CD4-positive, alpha-beta memory T cell (primary cell): ENCODE data around the gene DNAJB12. TPM values are rescaled to one million over a fixed set of nuclear protein-coding genes. Genes with fewer than 3 reads are reported as not detected.
A peak's percentile ranks its signal among the peaks of the same experiment; 100 is the strongest.
"Not testable (repeated sequence)": the region's sequence is repeated elsewhere in the genome, so short reads cannot be mapped to it uniquely, and the experiment has no call there.

Source experiments
- CTCF ChIA-PET: fragments of 350-600 bp; sonication (Branson Sonifier 250); formaldehyde crosslinking; loops from one replicate; lab custom pipeline; 2021; ENCODE audit warnings: inconsistent platforms; ENCODE audit not compliant: partially characterized antibody; lab: Charles Lee
- POLR2A ChIA-PET: fragments of 350-600 bp; sonication (Branson Sonifier 250); formaldehyde crosslinking; loops from one replicate; lab custom pipeline; 2021; ENCODE audit not compliant: partially characterized antibody; lab: Charles Lee
- DNase-seq, 5 donors: peaks; one replicate each; pipeline versions ENCODE4 v3.0.0 to v3.0.0-alpha.2; 2020 to 2022; ENCODE audit warnings: mixed read lengths in 1 of 5
- H3K27ac ChIP-seq: one replicate; pipeline ENCODE4 v1.7.0; 2013; ENCODE audit warnings: low read depth, low read length
- H3K27me3 ChIP-seq: 2 replicates; pipeline ENCODE4 v1.7.0; 2013; ENCODE audit warnings: mild to moderate bottlenecking, low read length, moderate library complexity; ENCODE audit not compliant: insufficient read depth
- H3K36me3 ChIP-seq: 2 replicates; pipeline ENCODE4 v1.7.0; 2013; ENCODE audit warnings: mild to moderate bottlenecking, low read length, moderate library complexity; ENCODE audit not compliant: insufficient read depth
- H3K4me1 ChIP-seq: 2 replicates; pipeline ENCODE4 v1.7.0; 2013; ENCODE audit warnings: mild to moderate bottlenecking, low read length, moderate library complexity; ENCODE audit not compliant: insufficient read depth
- H3K4me3 ChIP-seq, 2 donors: one replicate each; pipeline ENCODE4 v1.7.0; 2013; ENCODE audit warnings: low read length in 2 of 2, mild to moderate bottlenecking in 1 of 2
- H3K9me3 ChIP-seq, 2 donors: one replicate each; pipeline ENCODE4 v1.7.0; 2013; ENCODE audit warnings: low read length in 2 of 2, control low read depth in 1 of 2; ENCODE audit not compliant: control insufficient read depth in 1 of 2
- H3K27ac Mint-ChIP-seq, 7 donors: one replicate each; pipeline ENCODE4 v1.8.0; 2020 to 2021; ENCODE audit warnings: mixed read lengths in 7 of 7, mild to moderate bottlenecking in 6 of 7, inconsistent platforms in 3 of 7, moderate library complexity in 3 of 7
- H3K27me3 Mint-ChIP-seq, 2 donors: one replicate each; pipeline ENCODE4 v1.8.0; 2020 to 2021; ENCODE audit warnings: mixed read lengths in 2 of 2
- H3K36me3 Mint-ChIP-seq, 2 donors: one replicate each; pipeline ENCODE4 v1.8.0; 2020 to 2021; ENCODE audit warnings: mixed read lengths in 2 of 2, inconsistent platforms in 1 of 2, mild to moderate bottlenecking in 1 of 2
- H3K4me1 Mint-ChIP-seq, 4 donors: one replicate each; pipeline ENCODE4 v1.8.0; 2020 to 2021; ENCODE audit warnings: mixed read lengths in 4 of 4, mild to moderate bottlenecking in 1 of 4
- H3K4me3 Mint-ChIP-seq, 8 donors: one replicate each; pipeline ENCODE4 v1.8.0; 2020 to 2021; ENCODE audit warnings: mixed read lengths in 8 of 8, mild to moderate bottlenecking in 7 of 8, moderate library complexity in 6 of 8, inconsistent platforms in 3 of 8
- H3K9me3 Mint-ChIP-seq, 8 donors: one replicate each; pipeline ENCODE4 v1.8.0; 2020 to 2021; ENCODE audit warnings: mixed read lengths in 8 of 8, mild to moderate bottlenecking in 5 of 8, inconsistent platforms in 3 of 8, moderate library complexity in 1 of 8
- intact Hi-C: fragments of 100-400 bp; cut with micrococcal nuclease; formaldehyde crosslinking; loops from one replicate; pipeline ENCODE4 v1.15.1; 2023
- polyA plus RNA-seq, 2 donors: library from polyadenylated mRNA; unstranded; fragments of 300-500 nt; fragmentation: Illumina TruSeq; gene quantifications; one replicate each; pipeline ENCODE4 v1.2.3, GENCODE V29; 2021
- total RNA-seq, 2 experiments: library from RNA; stranded (reverse); gene quantifications; one replicate each; pipeline ENCODE4 v1.2.3, GENCODE V29; 2021

The DNAJB12 gene
- total RNA-seq (10 to 100 TPM; 26.3 to 26.7 TPM), polyA plus RNA-seq (10 to 100 TPM; 13.4 to 26.2 TPM)

GRCh38 chr10:72354356-72355213 lies at the start of gene DNAJB12:
Gene DNAJB12 (minus strand): TSS chr10:72354919. CDS start chr10:72354897, 22 bp downstream.
- ChIA-PET CTCF (interaction anchor here (0.7 to 4.2 kb wide), 7 partner anchors 10 to 742 kb away, joined by 3 to 14 read pairs (median 4); partner anchors contain the start of gene P4HA1), POLR2A (interaction anchor here (0.6 to 1.8 kb wide), 19 partner anchors 10 to 1141 kb away, joined by 3 to 10 read pairs (median 4); partner anchors contain the start of genes ANAPC16, ASCC1, MICU1 and NUDT13)
- peaks cover 19 to 34% of the 10 kb centered on the region in 2 donors for H3K36me3 Mint-ChIP-seq
- peak within 1 kb of the TSS; percentile 94 to 99 (median 97) for H3K4me3 Mint-ChIP-seq
- H3K4me1 Mint-ChIP-seq: peaks cover 30 to 54% (median 42%) of the 10 kb centered on the region in 4 donors
- no peaks in the 10 kb centered on the region for H3K9me3 ChIP-seq
- H3K4me1 ChIP-seq: peaks cover 34% of the 10 kb centered on the region
- peaks cover 4% of the 10 kb centered on the region for H3K36me3 ChIP-seq
- intact Hi-C loops: loop anchor here (1.0 to 10.0 kb wide), 4 partner anchors 16 to 900 kb away; partner anchors contain the start of genes ANAPC16, ASCC1, ECD and FAM149B1
- peak within 1 kb of the TSS; percentile 80 for H3K27ac ChIP-seq
- peak; percentile 92 to 97 (median 94) for DNase-seq
- H3K4me3 ChIP-seq: peak within 1 kb of the TSS; percentile 92 to 99
- H3K27me3 ChIP-seq: no peaks in the 10 kb centered on the region
- peaks cover 0 to 2% (median 0%) of the 10 kb centered on the region in 8 donors for H3K9me3 Mint-ChIP-seq
- H3K27ac Mint-ChIP-seq: peak within 1 kb of the TSS; percentile 90 to 99 (median 98)
- H3K27me3 Mint-ChIP-seq: no peaks in the 10 kb centered on the region

- CTCF ChIA-PET, H3K27ac ChIP-seq, intact Hi-C loops, H3K27ac Mint-ChIP-seq, POLR2A ChIA-PET, H3K9me3 ChIP-seq, H3K4me3 ChIP-seq, DNase-seq, H3K36me3 ChIP-seq, H3K27me3 ChIP-seq, H3K27me3 Mint-ChIP-seq, H3K4me3 Mint-ChIP-seq, H3K9me3 Mint-ChIP-seq, H3K4me1 ChIP-seq, H3K4me1 Mint-ChIP-seq: not testable (repeated sequence)
- H3K36me3 Mint-ChIP-seq: peaks cover 11 to 43% of the 10 kb centered on the region in 2 donors
These were observed 40.9 kb upstream of the DNAJB12 start for GRCh38 chr10:72395581-72395980.

DNA sequence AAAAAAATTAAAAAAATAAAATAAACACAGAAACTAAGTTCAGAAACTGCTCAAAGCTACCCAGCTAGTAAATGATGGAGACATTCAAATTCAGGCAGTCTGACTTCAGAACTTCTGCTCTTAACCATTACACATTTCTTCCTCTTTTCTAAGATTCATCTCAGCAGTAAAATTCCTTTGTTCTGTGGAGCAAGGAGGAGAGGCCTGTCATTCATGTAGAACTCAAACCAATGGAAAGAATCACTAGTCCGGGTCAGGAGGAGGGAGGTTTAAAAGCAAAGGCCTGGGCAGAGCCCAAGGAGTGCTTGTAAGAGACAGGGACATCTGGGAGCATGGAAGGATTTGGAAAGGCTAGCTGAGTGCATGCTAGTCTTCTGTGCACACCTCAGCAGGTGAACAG lies 37.9 kb upstream of the DNAJB12 start:
- Histone ChIP-seq H3K27me3 (no peaks in the 10 kb centered on the region), H3K9me3 (no peaks in the 10 kb centered on the region), H3K36me3 (no peaks in the 10 kb centered on the region), H3K27ac (no peak overlapping the region), H3K4me1 (no peaks in the 10 kb centered on the region), H3K4me3 (no peak overlapping the region)
- POLR2A ChIA-PET: no interaction called here
- CTCF ChIA-PET: no interaction called here
- H3K27ac Mint-ChIP-seq: no peak overlapping the region
- no peaks in the 10 kb centered on the region for H3K27me3 Mint-ChIP-seq
- peaks cover 8 to 34% of the 10 kb centered on the region in 2 donors for H3K36me3 Mint-ChIP-seq
- intact Hi-C loops: no loop called here
- no peak for DNase-seq
- H3K4me3 Mint-ChIP-seq: no peak overlapping the region
- no peaks in the 10 kb centered on the region for H3K9me3 Mint-ChIP-seq
- peaks cover 0 to 3% (median 0%) of the 10 kb centered on the region in 4 donors for H3K4me1 Mint-ChIP-seq

DNA sequence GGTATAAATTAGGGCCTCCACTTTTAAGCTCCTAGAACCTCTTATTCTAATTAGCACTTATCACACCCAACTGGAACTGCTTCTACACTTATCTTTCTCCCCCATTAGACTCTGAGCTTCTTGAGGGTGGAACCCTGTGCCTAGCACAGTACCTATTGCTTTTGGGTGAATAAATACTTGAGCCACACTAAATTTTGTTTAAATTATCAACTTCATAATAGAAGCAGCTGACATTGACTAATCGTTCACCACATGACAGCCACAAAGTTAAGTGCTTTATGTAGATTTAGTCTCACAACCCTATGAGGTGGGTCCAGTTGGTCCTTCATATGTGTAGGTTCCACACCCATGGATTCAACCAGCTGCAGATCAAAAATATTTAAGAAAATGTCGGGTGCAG lies 36.0 kb upstream of the DNAJB12 start:
- no peak overlapping the region for H3K4me3 Mint-ChIP-seq
- ChIA-PET POLR2A (no interaction called here), CTCF (no interaction called here)
- peaks cover 4 to 19% of the 10 kb centered on the region in 2 donors for H3K36me3 Mint-ChIP-seq
- DNase-seq: no peak
- no peak overlapping the region for H3K27ac Mint-ChIP-seq
- no peaks in the 10 kb centered on the region for H3K9me3 ChIP-seq
- H3K9me3 Mint-ChIP-seq: no peaks in the 10 kb centered on the region
- intact Hi-C loops: no loop called here
- H3K36me3 ChIP-seq: no peaks in the 10 kb centered on the region
- H3K27me3 ChIP-seq: no peaks in the 10 kb centered on the region
- H3K27me3 Mint-ChIP-seq: no peaks in the 10 kb centered on the region
- H3K27ac ChIP-seq: no peak overlapping the region
- no peaks in the 10 kb centered on the region for H3K4me1 ChIP-seq
- no peak overlapping the region for H3K4me3 ChIP-seq
- no peaks in the 10 kb centered on the region for H3K4me1 Mint-ChIP-seq

DNA sequence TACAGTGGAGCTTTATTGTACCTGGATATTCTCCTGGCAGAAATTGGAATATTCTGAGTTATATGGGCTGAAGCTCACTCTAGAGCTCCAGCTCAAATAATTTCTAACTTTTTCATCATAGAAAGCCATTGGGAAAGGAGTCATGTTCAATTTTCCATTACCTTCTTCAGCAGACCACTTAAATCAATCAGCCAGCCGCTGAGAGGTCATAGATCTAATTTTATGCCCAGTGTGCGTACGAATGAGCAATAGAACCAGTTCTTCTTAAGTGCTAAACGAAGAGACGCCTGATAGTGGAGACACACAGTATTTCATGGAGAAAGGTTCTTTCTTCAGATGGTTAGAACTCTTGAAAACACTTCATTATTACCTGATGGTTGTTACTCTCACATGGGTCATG lies 35.0 kb upstream of the DNAJB12 start:
- H3K36me3 Mint-ChIP-seq: peaks cover 1 to 19% of the 10 kb centered on the region in 2 donors
- no peak overlapping the region for H3K4me3 Mint-ChIP-seq
- no peak overlapping the region for H3K27ac Mint-ChIP-seq
- Histone ChIP-seq H3K4me3 (no peak overlapping the region), H3K27me3 (no peaks in the 10 kb centered on the region), H3K36me3 (no peaks in the 10 kb centered on the region), H3K4me1 (no peaks in the 10 kb centered on the region), H3K27ac (no peak overlapping the region), H3K9me3 (no peaks in the 10 kb centered on the region)
- no peaks in the 10 kb centered on the region for H3K4me1 Mint-ChIP-seq
- no peaks in the 10 kb centered on the region for H3K9me3 Mint-ChIP-seq
- CTCF ChIA-PET: interaction anchor here (2.0 kb wide), 1 partner anchor 25 kb away, joined by 5 read pairs; no protein-coding TSS in a partner anchor
- POLR2A ChIA-PET: no interaction called here
- no peak for DNase-seq
- intact Hi-C loops: no loop called here
- H3K27me3 Mint-ChIP-seq: no peaks in the 10 kb centered on the region

- Histone ChIP-seq H3K4me1 (no peaks in the 10 kb centered on the region), H3K36me3 (no peaks in the 10 kb centered on the region), H3K4me3 (no peak overlapping the region), H3K9me3 (no peaks in the 10 kb centered on the region), H3K27me3 (no peaks in the 10 kb centered on the region), H3K27ac (no peak overlapping the region)
- no peaks in the 10 kb centered on the region for H3K4me1 Mint-ChIP-seq
- H3K27ac Mint-ChIP-seq: no peak overlapping the region
- CTCF ChIA-PET: interaction anchor here (2.0 kb wide), 1 partner anchor 25 kb away, joined by 5 read pairs; no protein-coding TSS in a partner anchor
- no peaks in the 10 kb centered on the region for H3K27me3 Mint-ChIP-seq
- peaks cover 1 to 19% of the 10 kb centered on the region in 2 donors for H3K36me3 Mint-ChIP-seq
- DNase-seq: no peak
- POLR2A ChIA-PET: no interaction called here
- no peak overlapping the region for H3K4me3 Mint-ChIP-seq
- intact Hi-C loops: no loop called here
- H3K9me3 Mint-ChIP-seq: no peaks in the 10 kb centered on the region
These were observed 34.3 kb upstream of the DNAJB12 start for GRCh38 chr10:72389014-72389413.

DNA sequence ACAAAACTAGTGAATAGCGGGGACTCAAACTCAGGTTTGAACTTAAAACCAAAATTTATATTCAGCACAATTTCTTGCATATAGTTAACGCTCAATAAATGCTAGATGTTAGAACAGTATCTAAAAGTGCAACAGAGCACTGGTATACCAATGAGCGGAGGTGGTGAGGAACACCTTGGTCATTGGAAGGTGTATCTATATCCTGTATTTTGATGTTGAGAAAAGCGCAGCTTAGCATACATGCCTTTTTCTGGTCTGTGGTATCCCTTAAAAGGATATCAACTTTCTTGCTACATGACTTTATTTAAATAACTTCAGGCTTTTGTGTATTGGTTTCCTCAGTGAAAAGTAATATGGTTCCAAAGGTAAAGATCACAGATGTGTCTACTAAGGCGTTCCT lies 33.3 kb upstream of the DNAJB12 start:
- no peak overlapping the region for H3K4me3 Mint-ChIP-seq
- H3K36me3 Mint-ChIP-seq: peaks cover 1 to 15% of the 10 kb centered on the region in 2 donors
- Histone ChIP-seq H3K27ac (no peak overlapping the region), H3K9me3 (no peaks in the 10 kb centered on the region), H3K4me1 (no peaks in the 10 kb centered on the region), H3K4me3 (no peak overlapping the region), H3K27me3 (no peaks in the 10 kb centered on the region), H3K36me3 (no peaks in the 10 kb centered on the region)
- H3K9me3 Mint-ChIP-seq: no peaks in the 10 kb centered on the region
- no peak overlapping the region for H3K27ac Mint-ChIP-seq
- no peaks in the 10 kb centered on the region for H3K27me3 Mint-ChIP-seq
- DNase-seq: no peak
- intact Hi-C loops: no loop called here
- ChIA-PET POLR2A (no interaction called here), CTCF (interaction anchor here (2.0 kb wide), 1 partner anchor 24 kb away, joined by 5 read pairs; no protein-coding TSS in a partner anchor)
- no peaks in the 10 kb centered on the region for H3K4me1 Mint-ChIP-seq
